Small intestine (tissue), 7 donors: ENCODE measurements around the gene SHROOM3. TPM values are rescaled to one million over a fixed set of nuclear protein-coding genes. Genes with fewer than 3 reads are reported as not detected.
A peak's percentile ranks its signal among the peaks of the same experiment; 100 is the strongest.

Experiments
- DNase-seq, 2 donors: peaks; one replicate each; pipeline versions ENCODE4 v3.0.0 to v3.0.0-alpha.2; 2013
- FAIRE-seq: peaks from 2 replicates; lab custom pipeline; 2012; peaks lifted over from hg19 to GRCh38; lab: Jason Lieb, UNC
- H3K27ac ChIP-seq, 3 donors: one replicate each; pipeline ENCODE4 v1.5.1; 2013; ENCODE audit warnings: low read length in 2 of 3, mild to moderate bottlenecking in 2 of 3, control low read depth in 1 of 3, inconsistent platforms in 1 of 3, low read depth in 1 of 3, moderate library complexity in 1 of 3
- H3K27me3 ChIP-seq, 3 donors: one replicate each; pipeline ENCODE4 v1.6.1; 2013; ENCODE audit warnings: low read length in 3 of 3, inconsistent platforms in 1 of 3; ENCODE audit not compliant: control insufficient read depth in 3 of 3, insufficient read depth in 3 of 3
- H3K36me3 ChIP-seq, 3 donors: one replicate each; pipeline ENCODE4 v1.6.1; 2013; ENCODE audit warnings: low read length in 3 of 3, inconsistent platforms in 1 of 3, low read depth in 1 of 3, mild to moderate bottlenecking in 1 of 3, moderate library complexity in 1 of 3; ENCODE audit not compliant: control insufficient read depth in 3 of 3, insufficient read depth in 2 of 3
- H3K4me1 ChIP-seq, 3 donors: one replicate each; pipeline ENCODE4 v1.6.1; 2013; ENCODE audit warnings: low read length in 2 of 3, inconsistent platforms in 1 of 3, low read depth in 1 of 3, mild to moderate bottlenecking in 1 of 3, moderate library complexity in 1 of 3; ENCODE audit not compliant: control insufficient read depth in 3 of 3, insufficient read depth in 2 of 3
- H3K4me3 ChIP-seq, 3 donors: one replicate each; pipeline ENCODE4 v1.5.1; 2013; ENCODE audit warnings: low read length in 3 of 3, control low read depth in 1 of 3, inconsistent platforms in 1 of 3, low read depth in 1 of 3, mild to moderate bottlenecking in 1 of 3, moderate library complexity in 1 of 3
- H3K9me3 ChIP-seq, 2 donors: one replicate each; pipeline ENCODE4 v1.6.1; 2013; ENCODE audit warnings: low read depth in 1 of 2, low read length in 1 of 2; ENCODE audit not compliant: control insufficient read depth in 2 of 2, insufficient read depth in 1 of 2
- WGBS, 3 donors: extraction: QIAGEN DNeasy Blood & Tissue Kit; methylation state at CpG; one replicate each; pipeline ENCODE4 v1.1.7; 2013; 5-methylcytosine and 5-hydroxymethylcytosine counted together
- polyA plus RNA-seq, 4 donors: library from polyadenylated mRNA; stranded (reverse) in 3 of 4; unstranded in 1 of 4; fragments of 200-250 nt in 3 of 4; fragments of 120-200 nt in 1 of 4; gene quantifications; one replicate each; pipeline versions ENCODE4 v1.2.1 to v1.2.3, GENCODE V29; 2013
- donor health status: healthy with polysubstance abuse.
- donor health status: control.
- donor health status: control.
- donor health status: Bipolar disorder and iron deficiency.
- donor health status: healthy.

SHROOM3 gene
- polyA plus RNA-seq, 4 donors, result 21.6 to 52.5 (median 27.8) TPM

DNA sequence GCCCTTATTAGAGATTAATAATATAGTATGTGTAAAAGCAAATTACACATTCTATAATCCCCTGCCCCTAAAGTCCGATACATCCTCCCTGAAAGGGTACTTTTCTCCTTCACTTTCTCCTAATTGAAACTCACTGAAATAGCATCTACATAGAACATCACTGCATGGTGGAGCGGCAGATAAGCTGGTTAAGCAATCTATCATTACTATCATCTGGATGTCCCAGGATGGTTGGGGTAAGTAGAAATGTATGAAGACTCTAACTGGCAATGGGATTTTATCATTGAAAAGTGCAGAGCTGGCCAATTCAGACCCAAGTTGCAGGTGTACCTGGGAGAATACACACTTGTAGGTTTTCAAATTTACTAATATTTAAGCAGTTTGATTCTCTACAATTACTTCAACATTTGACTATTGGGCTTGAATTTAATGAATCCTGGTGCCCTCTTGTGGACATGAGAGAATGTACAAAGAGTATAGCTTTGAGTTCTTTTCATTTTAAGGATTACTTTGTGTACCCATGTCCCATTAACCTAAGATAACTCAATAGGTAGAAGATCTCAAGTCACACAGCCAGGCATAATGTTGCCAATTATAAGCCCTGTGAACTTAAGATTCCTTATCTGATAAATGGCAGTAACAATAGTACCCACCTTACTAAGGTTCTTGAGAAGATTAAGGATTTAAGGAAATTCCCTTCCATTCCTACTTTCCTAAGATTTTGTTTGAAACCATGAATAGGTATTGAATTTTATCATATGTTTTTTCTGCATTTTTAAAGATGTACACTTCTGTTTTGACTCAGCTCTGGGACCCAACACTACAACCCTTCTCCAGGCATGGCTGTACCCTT, 69.8 kb downstream of the SHROOM3 start:
- Histone ChIP-seq H3K4me3 (no peak overlapping the region), H3K27me3 (no peaks in the 10 kb centered on the region), H3K27ac (no peak overlapping the region), H3K9me3 (no peaks in the 10 kb centered on the region), H3K36me3 (no peaks in the 10 kb centered on the region), H3K4me1 (no peaks in the 10 kb centered on the region)
- DNase-seq (peak; percentile 59 to 63), FAIRE-seq (no peak)
- 55 to 65% (median 63%) methylated on average over 2 of the region's 2 CpGs for WGBS, 3 donors

GRCh38 chr4:76511947-76512346, 76.9 kb downstream of the SHROOM3 start:
- Histone ChIP-seq H3K9me3 (peaks cover 0 to 3% of the 10 kb centered on the region in 2 donors), H3K36me3 (no peaks in the 10 kb centered on the region), H3K27ac (peak overlapping the region in 2 of 3 donors; percentile 25 to 39), H3K27me3 (no peaks in the 10 kb centered on the region), H3K4me1 (peaks cover 5 to 19% (median 7%) of the 10 kb centered on the region in 3 donors), H3K4me3 (no peak overlapping the region)
- 82 to 93% (median 85%) methylated on average over 1 of the region's 1 CpG for WGBS, 3 donors
- DNase-seq (peak; percentile 49 to 58), FAIRE-seq (no peak)

DNA sequence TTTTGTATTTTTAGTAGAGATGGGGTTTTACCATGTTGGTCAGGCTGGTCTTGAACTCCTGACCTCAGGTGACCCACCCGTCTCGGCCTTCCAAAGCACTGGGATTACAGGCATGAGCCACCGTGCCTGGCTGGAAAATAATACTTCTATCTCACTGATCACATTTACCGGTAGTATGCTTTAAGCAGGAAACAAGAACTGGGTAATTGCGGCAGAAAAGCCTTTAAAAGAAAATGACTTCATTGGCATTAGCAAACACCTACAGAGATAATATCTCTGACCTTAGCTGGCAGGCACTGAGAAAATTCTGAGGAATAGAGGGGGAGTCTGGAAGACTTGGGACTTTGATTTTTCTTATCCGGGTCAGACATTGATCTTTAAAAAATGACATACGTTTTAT, 78.5 kb downstream of the SHROOM3 start:
- Histone ChIP-seq H3K9me3 (peaks cover 0 to 3% of the 10 kb centered on the region in 2 donors), H3K36me3 (no peaks in the 10 kb centered on the region), H3K4me3 (no peak overlapping the region), H3K27me3 (no peaks in the 10 kb centered on the region), H3K27ac (peak overlapping the region in 1 of 3 donors; percentile 19), H3K4me1 (peaks cover 5 to 19% (median 7%) of the 10 kb centered on the region in 3 donors)
- WGBS, 3 donors, result 21 to 55% (median 38%) methylated on average over 7 of the region's 7 CpGs
- peak; percentile 54 to 70 for DNase-seq
- no peak for FAIRE-seq

DNA sequence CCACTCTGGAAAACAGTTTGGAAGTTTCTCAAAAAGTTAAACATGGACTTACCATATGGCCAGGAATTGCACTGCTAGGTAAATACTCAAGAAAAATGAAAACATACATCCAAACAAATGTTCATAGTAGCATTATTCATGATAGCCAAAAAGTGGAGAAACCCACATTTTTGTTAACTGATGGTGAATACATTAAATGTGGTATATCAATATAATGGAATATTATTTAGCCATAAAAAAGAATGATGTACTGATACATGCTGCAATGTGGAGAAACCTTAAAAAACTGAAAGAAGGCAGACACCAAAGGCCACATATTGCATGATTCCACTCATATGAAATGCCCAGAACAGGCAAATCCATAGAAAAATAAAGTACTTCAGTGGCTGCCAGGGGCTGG, 79.1 kb downstream of the SHROOM3 start:
- H3K4me3 ChIP-seq, result no peak overlapping the region
- peaks cover 5 to 19% (median 7%) of the 10 kb centered on the region in 3 donors for H3K4me1 ChIP-seq
- FAIRE-seq (no peak), DNase-seq (no peak)
- peaks cover 0 to 3% of the 10 kb centered on the region in 2 donors for H3K9me3 ChIP-seq
- no peaks in the 10 kb centered on the region for H3K27me3 ChIP-seq
- H3K27ac ChIP-seq, result no peak overlapping the region
- no peaks in the 10 kb centered on the region for H3K36me3 ChIP-seq

DNA sequence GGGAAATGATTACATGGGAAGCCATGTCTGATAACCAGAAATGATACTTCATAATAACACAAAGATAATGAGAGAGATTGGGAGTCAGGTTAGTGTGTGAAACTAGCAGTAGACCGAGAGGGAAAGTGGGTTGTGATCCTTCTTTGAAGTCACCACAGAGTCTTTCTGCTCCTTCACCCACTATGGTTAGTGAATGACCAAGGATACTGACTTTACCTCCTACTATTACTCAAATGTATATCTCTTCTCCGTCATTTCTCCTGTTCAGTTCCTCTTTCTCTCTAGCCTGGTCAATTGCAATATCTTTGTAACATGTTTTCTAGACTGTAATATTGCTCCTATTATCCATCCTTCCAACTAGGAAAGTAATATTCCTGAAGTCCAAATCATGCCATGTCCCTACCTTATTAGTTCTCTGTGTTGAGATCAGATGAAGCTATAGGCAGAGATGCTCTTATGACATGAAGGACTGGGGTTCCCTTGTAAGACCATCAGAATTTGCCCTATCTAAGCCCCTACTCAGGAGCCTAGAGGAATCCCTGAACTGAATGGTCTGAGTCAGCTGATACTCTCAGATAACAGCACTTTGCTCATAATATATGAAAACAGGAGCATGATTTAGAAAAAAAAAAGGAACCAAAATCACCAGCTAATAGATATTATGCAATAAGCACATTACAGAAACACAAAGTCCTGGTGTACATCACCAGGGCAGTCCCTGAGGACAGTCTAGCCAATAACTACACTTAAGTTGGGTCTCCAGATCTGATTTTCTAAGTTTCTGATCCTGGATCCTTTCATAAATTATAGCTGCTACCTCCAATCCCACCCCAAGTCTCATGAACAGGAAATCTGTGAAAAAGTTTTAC, 81.2 kb downstream of the SHROOM3 start:
- DNase-seq, result no peak
- no peak for FAIRE-seq
- peaks cover 0 to 3% of the 10 kb centered on the region in 2 donors for H3K9me3 ChIP-seq
- peaks cover 5 to 19% (median 7%) of the 10 kb centered on the region in 3 donors for H3K4me1 ChIP-seq
- H3K36me3 ChIP-seq, result no peaks in the 10 kb centered on the region
- H3K27ac ChIP-seq, result no peak overlapping the region
- 65 to 73% (median 68%) methylated on average over 2 of the region's 2 CpGs for WGBS, 3 donors
- H3K27me3 ChIP-seq, result no peaks in the 10 kb centered on the region
- no peak overlapping the region for H3K4me3 ChIP-seq

GRCh38 chr4:76518241-76518640, 83.2 kb downstream of the SHROOM3 start:
- no peak for DNase-seq
- no peaks in the 10 kb centered on the region for H3K4me1 ChIP-seq
- 48 to 69% (median 50%) methylated on average over 1 of the region's 1 CpG for WGBS, 3 donors
- no peak overlapping the region for H3K27ac ChIP-seq
- FAIRE-seq, result no peak
- H3K36me3 ChIP-seq, result no peaks in the 10 kb centered on the region
- H3K9me3 ChIP-seq, result peaks cover 0 to 3% of the 10 kb centered on the region in 2 donors
- H3K27me3 ChIP-seq, result no peaks in the 10 kb centered on the region
- H3K4me3 ChIP-seq, result no peak overlapping the region

DNA sequence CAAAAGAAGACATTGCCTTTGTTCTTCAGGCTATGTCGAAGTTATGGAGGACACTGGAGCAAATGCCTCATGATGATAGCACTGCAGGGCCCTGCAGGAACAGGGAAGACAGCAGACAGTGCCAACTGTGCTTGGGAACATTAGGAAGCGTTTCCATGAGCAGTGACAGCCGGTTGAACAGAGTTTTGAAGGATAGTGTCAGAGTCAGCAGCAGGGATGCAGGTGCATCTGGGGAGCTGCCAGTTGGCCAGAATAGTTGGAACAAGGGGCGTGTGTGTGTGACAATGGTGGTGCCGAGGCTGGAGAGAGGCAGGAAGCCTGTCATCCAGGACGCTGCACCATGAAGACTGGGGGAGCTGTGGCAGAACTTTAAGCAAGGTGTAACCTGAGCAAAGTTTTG, 88.6 kb downstream of the SHROOM3 start:
- WGBS, 3 donors, result 74 to 79% (median 76%) methylated on average over 6 of the region's 6 CpGs
- H3K27me3 ChIP-seq, result no peaks in the 10 kb centered on the region
- H3K27ac ChIP-seq, result no peak overlapping the region
- peaks cover 0 to 17% (median 1%) of the 10 kb centered on the region in 3 donors for H3K4me1 ChIP-seq
- DNase-seq (no peak), FAIRE-seq (no peak)
- no peak overlapping the region for H3K4me3 ChIP-seq
- no peaks in the 10 kb centered on the region for H3K36me3 ChIP-seq
- no peaks in the 10 kb centered on the region for H3K9me3 ChIP-seq

GRCh38 chr4:76525751-76526150, 90.7 kb downstream of the SHROOM3 start:
- FAIRE-seq (no peak), DNase-seq (peak; percentile 76)
- peak overlapping the region in 1 of 3 donors; percentile 66 for H3K27ac ChIP-seq
- H3K9me3 ChIP-seq, result no peaks in the 10 kb centered on the region
- 72 to 81% (median 77%) methylated on average over 4 of the region's 4 CpGs for WGBS, 3 donors
- no peaks in the 10 kb centered on the region for H3K36me3 ChIP-seq
- no peak overlapping the region for H3K4me3 ChIP-seq
- peaks cover 0 to 17% (median 1%) of the 10 kb centered on the region in 3 donors for H3K4me1 ChIP-seq
- H3K27me3 ChIP-seq, result no peaks in the 10 kb centered on the region
